ENCODE measurements around the gene ETV1. TPM values are rescaled to one million over a fixed set of nuclear protein-coding genes. Genes with fewer than 3 reads are reported as not detected.
"Not testable (repeated sequence)": the region's sequence is repeated elsewhere in the genome, so short reads cannot be mapped to it uniquely, and the experiment has no call there.

Gene ETV1
- total RNA-seq, 2 experiments from 2014 or later, result not detected

- intact Hi-C loops (cut with DNase I, micrococcal nuclease), result no loop called here
- POLR2A ChIA-PET, result no interaction called here
- no peak for DNase-seq
- H3K4me3 ChIP-seq (ENCODE audit: low read length), result no peak overlapping the region
- no peaks in the 10 kb centered on the region for H3K36me3 ChIP-seq (ENCODE audit: insufficient read depth, low read length)
- H3K27me3 ChIP-seq (ENCODE audit: control insufficient read depth in 1 of 2, insufficient read depth in 2 of 2, low read length in 2 of 2), result no peaks in the 10 kb centered on the region
- Mint-ChIP-seq H3K4me3 (no peak overlapping the region), H3K9me3 (no peaks in the 10 kb centered on the region), H3K27ac (no peak overlapping the region), H3K36me3 (ENCODE audit: low read depth) (no peaks in the 10 kb centered on the region), H3K4me1 (ENCODE audit: low read depth) (no peaks in the 10 kb centered on the region), H3K27me3 (no peaks in the 10 kb centered on the region)
- no peaks in the 10 kb centered on the region for H3K4me1 ChIP-seq (ENCODE audit: insufficient read depth, low read length)
- no peaks in the 10 kb centered on the region for H3K9me3 ChIP-seq (ENCODE audit: control insufficient read depth in 1 of 2, insufficient read depth in 1 of 2, low read length in 2 of 2)
- TF ChIP-seq CTCF (IDR thresholded peaks at IDR 0.05), result no peak
- CTCF ChIA-PET, result no interaction called here
- H3K27ac ChIP-seq (ENCODE audit: low read depth in 1 of 2, low read length in 2 of 2), result no peak overlapping the region
- no peak for ATAC-seq (ENCODE audit: poor library complexity)
Observed at GRCh38 chr7:13932131-13932530, 57.3 kb downstream of the ETV1 start.

GRCh38 chr7:13921062-13921461, 68.4 kb downstream of the ETV1 start:
- POLR2A ChIA-PET, result no interaction called here
- Mint-ChIP-seq H3K9me3 (no peaks in the 10 kb centered on the region), H3K4me3 (no peak overlapping the region), H3K27me3 (no peaks in the 10 kb centered on the region), H3K27ac (no peak overlapping the region), H3K4me1 (ENCODE audit: low read depth) (no peaks in the 10 kb centered on the region), H3K36me3 (ENCODE audit: low read depth) (no peaks in the 10 kb centered on the region)
- Histone ChIP-seq H3K36me3 (ENCODE audit: insufficient read depth, low read length) (no peaks in the 10 kb centered on the region), H3K27ac (ENCODE audit: low read depth in 1 of 2, low read length in 2 of 2) (no peak overlapping the region), H3K27me3 (ENCODE audit: control insufficient read depth in 1 of 2, insufficient read depth in 2 of 2, low read length in 2 of 2) (no peaks in the 10 kb centered on the region), H3K4me1 (ENCODE audit: insufficient read depth, low read length) (no peaks in the 10 kb centered on the region), H3K4me3 (ENCODE audit: low read length) (no peak overlapping the region), H3K9me3 (ENCODE audit: control insufficient read depth in 1 of 2, insufficient read depth in 1 of 2, low read length in 2 of 2) (no peaks in the 10 kb centered on the region)
- ATAC-seq (ENCODE audit: poor library complexity) (no peak), DNase-seq (no peak)
- intact Hi-C loops (cut with DNase I, micrococcal nuclease), result no loop called here
- CTCF ChIA-PET, result no interaction called here
- TF ChIP-seq CTCF (IDR thresholded peaks at IDR 0.05), result no peak

GRCh38 chr7:13920053-13920697, 69.3 kb downstream of the ETV1 start:
- ATAC-seq (ENCODE audit: poor library complexity) (no peak), DNase-seq (no peak)
- intact Hi-C loops (cut with DNase I, micrococcal nuclease), result no loop called here
- CTCF ChIA-PET, result no interaction called here
- no peak overlapping the region for H3K4me3 ChIP-seq (ENCODE audit: low read length)
- Mint-ChIP-seq H3K27ac (no peak overlapping the region), H3K36me3 (ENCODE audit: low read depth) (no peaks in the 10 kb centered on the region), H3K9me3 (no peaks in the 10 kb centered on the region), H3K4me3 (no peak overlapping the region), H3K27me3 (no peaks in the 10 kb centered on the region), H3K4me1 (ENCODE audit: low read depth) (no peaks in the 10 kb centered on the region)
- no peaks in the 10 kb centered on the region for H3K4me1 ChIP-seq (ENCODE audit: insufficient read depth, low read length)
- no peak overlapping the region for H3K27ac ChIP-seq (ENCODE audit: low read depth in 1 of 2, low read length in 2 of 2)
- H3K27me3 ChIP-seq (ENCODE audit: control insufficient read depth in 1 of 2, insufficient read depth in 2 of 2, low read length in 2 of 2), result no peaks in the 10 kb centered on the region
- TF ChIP-seq CTCF (IDR thresholded peaks at IDR 0.05), result no peak
- no peaks in the 10 kb centered on the region for H3K36me3 ChIP-seq (ENCODE audit: insufficient read depth, low read length)
- POLR2A ChIA-PET, result no interaction called here
- H3K9me3 ChIP-seq (ENCODE audit: control insufficient read depth in 1 of 2, insufficient read depth in 1 of 2, low read length in 2 of 2), result no peaks in the 10 kb centered on the region

GRCh38 chr7:13918333-13918732, 71.1 kb downstream of the ETV1 start:
- H3K4me1 ChIP-seq (ENCODE audit: insufficient read depth, low read length); POLR2A ChIA-PET; H3K27ac Mint-ChIP-seq; CTCF ChIA-PET; H3K27ac ChIP-seq (ENCODE audit: low read depth in 1 of 2, low read length in 2 of 2); ATAC-seq (ENCODE audit: poor library complexity); H3K27me3 ChIP-seq (ENCODE audit: control insufficient read depth in 1 of 2, insufficient read depth in 2 of 2, low read length in 2 of 2); H3K4me1 Mint-ChIP-seq (ENCODE audit: low read depth); DNase-seq; H3K27me3 Mint-ChIP-seq; intact Hi-C loops (cut with DNase I, micrococcal nuclease); H3K36me3 ChIP-seq (ENCODE audit: insufficient read depth, low read length); H3K9me3 ChIP-seq (ENCODE audit: control insufficient read depth in 1 of 2, insufficient read depth in 1 of 2, low read length in 2 of 2); H3K4me3 ChIP-seq (ENCODE audit: low read length); H3K36me3 Mint-ChIP-seq (ENCODE audit: low read depth); H3K4me3 Mint-ChIP-seq; H3K9me3 Mint-ChIP-seq: not testable (repeated sequence)

- H3K9me3 Mint-ChIP-seq; H3K27me3 Mint-ChIP-seq; CTCF ChIA-PET; DNase-seq; H3K36me3 Mint-ChIP-seq (ENCODE audit: low read depth); ATAC-seq (ENCODE audit: poor library complexity); H3K27ac ChIP-seq (ENCODE audit: low read depth in 1 of 2, low read length in 2 of 2); H3K9me3 ChIP-seq (ENCODE audit: control insufficient read depth in 1 of 2, insufficient read depth in 1 of 2, low read length in 2 of 2); H3K27me3 ChIP-seq (ENCODE audit: control insufficient read depth in 1 of 2, insufficient read depth in 2 of 2, low read length in 2 of 2); H3K36me3 ChIP-seq (ENCODE audit: insufficient read depth, low read length); H3K4me3 Mint-ChIP-seq; H3K27ac Mint-ChIP-seq; H3K4me1 ChIP-seq (ENCODE audit: insufficient read depth, low read length); intact Hi-C loops (cut with DNase I, micrococcal nuclease); POLR2A ChIA-PET; H3K4me1 Mint-ChIP-seq (ENCODE audit: low read depth); H3K4me3 ChIP-seq (ENCODE audit: low read length): not testable (repeated sequence)
Observed at GRCh38 chr7:13917103-13917502, 72.4 kb downstream of the ETV1 start.
